NCI-H1417 (cell line): ENCODE data around the gene CSF1.

Experiments used
- DNase-seq, 3 experiments: peaks; one replicate each; lab custom pipeline; 2025; lab: John Stamatoyannopoulos, UW

The CSF1 gene

DNA sequence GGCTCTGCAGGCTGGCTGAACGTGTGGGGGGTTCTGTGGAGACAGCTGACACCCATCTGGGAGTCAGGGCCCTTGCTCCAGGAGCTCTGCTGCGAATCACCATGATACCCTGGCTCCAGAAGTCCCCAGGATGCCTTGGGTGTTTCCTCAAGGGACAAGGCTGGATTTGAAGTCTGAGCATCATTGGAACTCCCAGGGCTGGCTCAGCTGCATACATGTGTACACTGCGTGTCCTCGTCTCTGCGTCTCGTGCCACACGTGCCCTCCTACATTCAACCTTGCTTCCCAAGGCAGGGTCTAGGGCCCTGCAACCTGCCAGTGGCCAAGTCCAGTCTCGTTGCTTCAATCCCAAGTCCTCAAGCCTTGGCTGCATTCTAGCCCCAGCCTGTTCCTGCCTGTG, 11.7 kb downstream of the CSF1 start:
- DNase-seq = no peak

DNA sequence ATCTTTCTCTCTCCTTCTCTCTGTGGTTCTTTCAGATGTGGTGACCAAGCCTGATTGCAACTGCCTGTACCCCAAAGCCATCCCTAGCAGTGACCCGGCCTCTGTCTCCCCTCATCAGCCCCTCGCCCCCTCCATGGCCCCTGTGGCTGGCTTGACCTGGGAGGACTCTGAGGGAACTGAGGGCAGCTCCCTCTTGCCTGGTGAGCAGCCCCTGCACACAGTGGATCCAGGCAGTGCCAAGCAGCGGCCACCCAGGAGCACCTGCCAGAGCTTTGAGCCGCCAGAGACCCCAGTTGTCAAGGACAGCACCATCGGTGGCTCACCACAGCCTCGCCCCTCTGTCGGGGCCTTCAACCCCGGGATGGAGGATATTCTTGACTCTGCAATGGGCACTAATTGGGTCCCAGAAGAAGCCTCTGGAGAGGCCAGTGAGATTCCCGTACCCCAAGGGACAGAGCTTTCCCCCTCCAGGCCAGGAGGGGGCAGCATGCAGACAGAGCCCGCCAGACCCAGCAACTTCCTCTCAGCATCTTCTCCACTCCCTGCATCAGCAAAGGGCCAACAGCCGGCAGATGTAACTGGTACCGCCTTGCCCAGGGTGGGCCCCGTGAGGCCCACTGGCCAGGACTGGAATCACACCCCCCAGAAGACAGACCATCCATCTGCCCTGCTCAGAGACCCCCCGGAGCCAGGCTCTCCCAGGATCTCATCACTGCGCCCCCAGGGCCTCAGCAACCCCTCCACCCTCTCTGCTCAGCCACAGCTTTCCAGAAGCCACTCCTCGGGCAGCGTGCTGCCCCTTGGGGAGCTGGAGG, 12.7 kb downstream of the CSF1 start:
- DNase-seq = no peak

DNA sequence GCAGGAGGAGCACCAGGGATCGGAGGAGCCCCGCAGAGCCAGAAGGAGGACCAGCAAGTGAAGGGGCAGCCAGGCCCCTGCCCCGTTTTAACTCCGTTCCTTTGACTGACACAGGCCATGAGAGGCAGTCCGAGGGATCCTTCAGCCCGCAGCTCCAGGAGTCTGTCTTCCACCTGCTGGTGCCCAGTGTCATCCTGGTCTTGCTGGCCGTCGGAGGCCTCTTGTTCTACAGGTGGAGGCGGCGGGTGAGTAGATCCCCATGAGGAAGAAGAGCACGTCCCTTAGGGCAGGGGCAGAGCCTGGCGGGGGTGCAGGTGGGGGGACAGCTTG, 13.3 kb downstream of the CSF1 start:
- DNase-seq = no peak

DNA sequence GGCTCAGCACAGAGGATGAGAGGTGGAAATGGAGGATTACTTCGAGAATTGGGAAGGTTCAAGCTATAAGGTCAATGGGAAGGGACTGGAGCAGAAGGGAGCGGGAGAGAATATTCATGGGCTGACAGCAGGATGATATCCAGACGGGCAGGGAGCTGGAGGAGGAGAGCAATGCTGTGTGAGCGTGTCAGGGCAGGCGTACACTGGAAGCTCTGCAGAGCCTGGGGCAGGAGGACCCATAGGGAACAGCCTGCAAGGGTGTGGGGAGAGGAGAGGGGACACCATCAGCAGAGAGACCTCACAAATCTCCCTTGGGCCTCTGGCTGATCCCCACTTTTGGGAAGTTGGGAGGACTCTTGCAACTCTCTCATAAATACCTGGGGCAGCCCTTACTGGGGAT, 13.7 kb downstream of the CSF1 start:
- DNase-seq = no peak

DNA sequence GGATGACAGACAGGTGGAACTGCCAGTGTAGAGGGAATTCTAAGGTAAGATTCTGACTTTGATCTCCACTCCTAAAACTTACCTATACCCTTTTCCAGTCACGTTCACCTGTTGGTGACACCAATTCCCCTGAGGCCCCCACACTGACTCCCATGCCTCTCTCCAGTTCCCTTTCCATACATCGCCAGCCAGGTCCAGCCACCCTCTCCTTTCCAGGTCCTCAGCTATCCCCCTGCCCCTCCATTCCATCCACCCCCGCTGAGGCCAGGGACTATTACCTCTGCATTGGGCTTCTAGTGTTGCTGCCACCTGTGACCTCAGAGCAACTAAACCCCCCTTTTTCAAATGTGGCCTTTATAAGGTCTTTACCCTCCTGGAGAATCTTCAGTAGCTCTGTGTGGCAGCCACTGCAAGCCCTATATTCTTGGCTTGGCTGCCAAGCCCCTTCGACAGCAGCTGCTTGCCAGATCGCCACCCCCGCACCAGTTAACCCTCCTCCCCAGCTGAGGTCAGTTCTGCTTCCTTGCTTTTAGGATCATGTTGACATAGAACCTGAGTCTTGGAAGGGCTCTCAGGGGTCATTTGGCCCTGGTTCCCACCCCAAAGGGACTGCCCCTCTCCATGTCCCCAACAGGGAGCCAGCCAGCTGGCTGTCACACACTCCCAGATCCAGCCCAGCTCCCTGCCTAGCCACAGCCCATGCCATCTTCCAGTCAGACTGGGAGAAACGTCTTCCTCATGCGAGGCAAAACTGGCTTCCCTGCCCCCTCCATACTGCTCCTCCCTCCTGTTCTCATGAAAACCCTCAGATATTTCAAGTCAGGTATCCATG, 14.7 kb downstream of the CSF1 start:
- DNase-seq = no peak

DNA sequence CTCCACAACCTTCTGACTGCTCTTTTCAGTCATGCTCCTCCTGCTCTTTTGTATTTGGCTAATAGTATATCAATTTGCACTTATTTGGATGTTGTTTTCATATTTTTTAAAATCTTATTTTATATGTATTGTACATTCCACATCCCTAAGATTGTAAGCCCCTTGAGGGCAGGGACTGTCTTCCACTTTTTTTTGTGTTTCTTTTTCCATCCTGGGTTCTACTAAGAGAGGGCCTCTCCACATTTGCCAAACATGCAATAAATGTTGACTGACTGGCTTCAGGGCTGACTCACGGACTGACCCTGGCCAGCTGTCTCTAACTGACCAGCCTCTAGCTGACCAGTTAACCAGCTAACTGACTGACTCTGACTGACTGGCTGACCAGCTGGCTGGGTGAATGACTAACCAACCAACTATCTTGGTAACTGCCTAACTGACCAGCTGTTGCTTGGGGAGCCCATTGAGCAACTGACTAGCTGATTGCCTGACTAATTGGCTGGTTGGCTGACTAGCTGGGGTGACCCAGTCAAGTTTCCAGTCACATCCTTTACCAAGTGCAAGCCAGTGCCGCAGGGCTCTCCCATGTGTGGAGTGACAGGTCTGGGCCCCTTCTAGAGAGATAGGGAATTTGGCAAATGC, 16.1 kb downstream of the CSF1 start:
- DNase-seq = no peak

DNA sequence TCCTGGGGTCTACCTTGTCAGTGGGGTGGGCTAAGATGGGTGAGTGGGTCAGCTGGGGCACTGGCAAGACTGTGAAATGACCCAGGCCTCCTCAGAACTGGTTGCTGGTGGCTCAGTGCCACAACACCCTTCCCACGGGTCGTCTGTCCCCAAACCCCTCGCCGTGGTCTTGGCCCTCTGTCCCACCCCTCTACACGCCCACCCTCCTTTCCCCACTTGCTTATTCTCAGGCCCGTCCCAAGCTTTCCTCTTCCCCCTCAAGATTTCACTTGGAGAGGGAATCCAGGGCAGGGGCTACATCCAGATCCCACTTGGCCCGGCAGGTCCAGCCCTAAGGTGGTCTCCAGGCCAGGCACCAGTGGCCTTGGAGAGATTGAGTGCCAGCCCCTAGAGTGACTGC, 16.7 kb downstream of the CSF1 start:
- no peak for DNase-seq

DNA sequence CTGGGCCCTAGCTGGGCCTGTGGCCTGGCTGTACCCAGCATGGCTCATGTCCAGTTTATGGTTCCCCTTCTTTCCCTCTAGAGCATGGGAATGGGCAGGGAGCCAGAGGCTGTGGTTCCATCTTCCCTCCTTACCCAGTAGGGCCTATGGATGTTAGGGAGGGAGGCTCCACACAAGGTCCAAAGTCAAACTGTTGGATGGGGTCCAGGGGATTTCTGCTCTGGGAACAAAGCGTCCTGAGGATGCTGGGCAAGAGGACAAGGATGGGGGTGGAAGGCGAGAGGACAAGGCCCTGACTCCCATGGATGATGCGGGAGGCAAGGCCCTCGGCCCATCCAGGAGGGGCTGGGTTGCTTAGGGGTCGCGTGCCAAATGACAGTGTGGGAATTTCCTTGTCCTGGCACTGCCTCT, 17.3 kb downstream of the CSF1 start:
- DNase-seq = no peak

DNA sequence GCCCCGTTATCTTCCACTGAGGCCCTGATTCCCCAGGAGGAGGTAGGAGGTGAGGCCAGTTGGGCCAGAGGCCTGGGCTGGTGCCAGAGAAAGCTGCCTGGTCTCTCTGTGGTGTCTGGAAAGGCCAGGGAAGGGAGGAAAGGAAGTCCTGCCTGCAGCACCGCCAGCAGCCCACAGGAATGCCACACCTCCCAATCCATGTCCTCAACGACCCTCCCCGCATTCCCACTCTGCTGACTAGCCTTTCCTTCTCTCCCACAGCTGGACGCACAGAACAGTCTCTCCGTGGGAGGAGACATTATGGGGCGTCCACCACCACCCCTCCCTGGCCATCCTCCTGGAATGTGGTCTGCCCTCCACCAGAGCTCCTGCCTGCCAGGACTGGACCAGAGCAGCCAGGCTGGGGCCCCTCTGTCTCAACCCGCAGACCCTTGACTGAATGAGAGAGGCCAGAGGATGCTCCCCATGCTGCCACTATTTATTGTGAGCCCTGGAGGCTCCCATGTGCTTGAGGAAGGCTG, 18.0 kb downstream of the CSF1 start:
- DNase-seq = no peak

DNA sequence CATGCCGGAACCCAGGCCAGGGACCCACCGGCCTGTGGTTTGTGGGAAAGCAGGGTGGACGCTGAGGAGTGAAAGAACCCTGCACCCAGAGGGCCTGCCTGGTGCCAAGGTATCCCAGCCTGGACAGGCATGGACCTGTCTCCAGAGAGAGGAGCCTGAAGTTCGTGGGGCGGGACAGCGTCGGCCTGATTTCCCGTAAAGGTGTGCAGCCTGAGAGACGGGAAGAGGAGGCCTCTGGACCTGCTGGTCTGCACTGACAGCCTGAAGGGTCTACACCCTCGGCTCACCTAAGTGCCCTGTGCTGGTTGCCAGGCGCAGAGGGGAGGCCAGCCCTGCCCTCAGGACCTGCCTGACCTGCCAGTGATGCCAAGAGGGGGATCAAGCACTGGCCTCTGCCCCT, 18.5 kb downstream of the CSF1 start:
- no peak for DNase-seq

DNA sequence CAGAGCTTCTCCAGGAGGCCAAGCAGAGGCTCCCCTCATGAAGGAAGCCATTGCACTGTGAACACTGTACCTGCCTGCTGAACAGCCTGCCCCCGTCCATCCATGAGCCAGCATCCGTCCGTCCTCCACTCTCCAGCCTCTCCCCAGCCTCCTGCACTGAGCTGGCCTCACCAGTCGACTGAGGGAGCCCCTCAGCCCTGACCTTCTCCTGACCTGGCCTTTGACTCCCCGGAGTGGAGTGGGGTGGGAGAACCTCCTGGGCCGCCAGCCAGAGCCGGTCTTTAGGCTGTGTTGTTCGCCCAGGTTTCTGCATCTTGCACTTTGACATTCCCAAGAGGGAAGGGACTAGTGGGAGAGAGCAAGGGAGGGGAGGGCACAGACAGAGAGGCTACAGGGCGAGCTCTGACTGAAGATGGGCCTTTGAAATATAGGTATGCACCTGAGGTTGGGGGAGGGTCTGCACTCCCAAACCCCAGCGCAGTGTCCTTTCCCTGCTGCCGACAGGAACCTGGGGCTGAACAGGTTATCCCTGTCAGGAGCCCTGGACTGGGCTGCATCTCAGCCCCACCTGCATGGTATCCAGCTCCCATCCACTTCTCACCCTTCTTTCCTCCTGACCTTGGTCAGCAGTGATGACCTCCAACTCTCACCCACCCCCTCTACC, 19.1 kb downstream of the CSF1 start:
- no peak for DNase-seq

DNA sequence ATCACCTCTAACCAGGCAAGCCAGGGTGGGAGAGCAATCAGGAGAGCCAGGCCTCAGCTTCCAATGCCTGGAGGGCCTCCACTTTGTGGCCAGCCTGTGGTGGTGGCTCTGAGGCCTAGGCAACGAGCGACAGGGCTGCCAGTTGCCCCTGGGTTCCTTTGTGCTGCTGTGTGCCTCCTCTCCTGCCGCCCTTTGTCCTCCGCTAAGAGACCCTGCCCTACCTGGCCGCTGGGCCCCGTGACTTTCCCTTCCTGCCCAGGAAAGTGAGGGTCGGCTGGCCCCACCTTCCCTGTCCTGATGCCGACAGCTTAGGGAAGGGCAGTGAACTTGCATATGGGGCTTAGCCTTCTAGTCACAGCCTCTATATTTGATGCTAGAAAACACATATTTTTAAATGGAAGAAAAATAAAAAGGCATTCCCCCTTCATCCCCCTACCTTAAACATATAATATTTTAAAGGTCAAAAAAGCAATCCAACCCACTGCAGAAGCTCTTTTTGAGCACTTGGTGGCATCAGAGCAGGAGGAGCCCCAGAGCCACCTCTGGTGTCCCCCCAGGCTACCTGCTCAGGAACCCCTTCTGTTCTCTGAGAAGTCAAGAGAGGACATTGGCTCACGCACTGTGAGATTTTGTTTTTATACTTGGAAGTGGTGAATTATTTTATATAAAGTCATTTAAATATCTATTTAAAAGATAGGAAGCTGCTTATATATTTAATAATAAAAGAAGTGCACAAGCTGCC, 19.8 kb downstream of the CSF1 start:
- no peak for DNase-seq

DNA sequence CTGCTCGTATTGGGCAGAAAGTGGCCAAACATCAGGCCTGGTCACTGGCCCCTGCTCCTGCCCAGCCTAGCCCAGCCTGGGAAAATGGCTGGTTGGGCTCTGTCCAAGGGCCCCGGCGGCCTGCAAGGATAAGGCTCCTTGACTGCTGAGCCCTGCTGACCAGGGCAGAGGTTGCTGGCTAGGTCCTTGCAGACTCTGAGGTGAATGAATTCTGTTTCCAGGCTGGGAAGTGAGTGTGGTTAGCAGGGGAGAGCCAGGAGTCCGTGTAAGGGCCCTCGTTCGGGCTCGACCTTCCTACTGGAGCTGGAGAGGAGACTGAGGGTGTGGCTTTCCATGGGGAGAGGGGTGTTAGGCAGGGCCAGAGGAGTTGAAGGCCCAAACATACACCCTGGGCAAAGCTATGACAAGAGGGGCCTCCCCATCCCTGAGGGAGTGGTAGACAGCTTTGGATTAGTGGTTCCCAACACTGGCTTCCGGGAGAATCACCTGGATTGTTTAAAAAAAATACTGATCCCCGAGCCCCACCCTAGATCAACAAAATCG, 20.6 kb downstream of the CSF1 start:
- peak in 1 of 3 experiments; percentile 13 for DNase-seq

DNA sequence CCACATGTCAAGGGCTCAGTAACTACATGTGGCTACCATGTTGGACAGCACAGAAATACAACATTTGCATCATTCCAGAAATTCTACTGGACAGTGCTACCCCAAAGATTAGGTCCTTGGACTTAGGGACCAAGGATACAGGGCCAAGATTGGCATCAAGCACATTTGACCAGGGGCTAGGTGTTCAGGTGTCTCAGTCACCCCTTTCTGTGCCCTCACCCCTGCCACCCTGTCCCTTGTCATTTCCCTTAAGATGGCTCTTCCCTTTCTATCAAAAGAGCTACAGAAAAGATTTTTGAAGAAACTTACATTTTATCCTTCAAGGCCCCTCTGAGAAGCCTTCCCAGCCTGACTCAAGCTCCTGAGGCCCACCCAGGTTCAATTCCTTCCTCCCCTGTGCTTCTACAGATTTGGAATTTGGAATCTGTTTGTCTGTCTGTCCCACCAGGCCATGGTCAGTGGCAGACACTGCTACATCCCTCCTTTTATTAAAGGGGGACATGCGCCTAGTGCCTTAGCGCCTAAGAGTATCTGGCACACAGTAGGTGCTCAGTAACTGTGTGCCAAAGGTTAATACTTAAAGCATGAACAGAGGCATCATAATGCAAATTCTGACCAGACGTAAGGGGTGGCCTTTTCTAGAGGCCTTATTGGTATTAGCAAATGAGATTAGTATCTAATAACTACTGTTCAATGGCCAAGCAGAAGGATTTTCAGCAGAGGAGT, 21.4 kb downstream of the CSF1 start:
- no peak for DNase-seq

DNA sequence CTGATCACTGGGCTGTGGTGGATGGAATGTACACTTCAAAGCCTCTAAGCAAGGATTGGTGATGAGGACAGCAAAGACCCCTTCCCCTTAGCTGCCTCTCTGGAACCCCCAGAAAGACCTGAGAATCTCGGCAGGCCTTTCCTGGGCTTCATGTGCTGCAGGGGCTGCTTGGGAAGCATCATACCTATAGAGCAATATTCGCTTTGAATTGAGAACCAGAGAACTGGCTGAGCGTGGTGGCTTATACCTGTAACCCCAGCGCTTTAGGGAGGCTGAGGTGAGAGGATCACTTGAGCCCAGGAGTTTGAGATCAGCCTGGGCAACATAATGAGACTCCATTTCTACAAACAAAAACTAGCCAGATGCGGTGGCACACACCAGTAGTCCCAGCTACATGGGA, 22.0 kb downstream of the CSF1 start:
- DNase-seq = no peak

DNA sequence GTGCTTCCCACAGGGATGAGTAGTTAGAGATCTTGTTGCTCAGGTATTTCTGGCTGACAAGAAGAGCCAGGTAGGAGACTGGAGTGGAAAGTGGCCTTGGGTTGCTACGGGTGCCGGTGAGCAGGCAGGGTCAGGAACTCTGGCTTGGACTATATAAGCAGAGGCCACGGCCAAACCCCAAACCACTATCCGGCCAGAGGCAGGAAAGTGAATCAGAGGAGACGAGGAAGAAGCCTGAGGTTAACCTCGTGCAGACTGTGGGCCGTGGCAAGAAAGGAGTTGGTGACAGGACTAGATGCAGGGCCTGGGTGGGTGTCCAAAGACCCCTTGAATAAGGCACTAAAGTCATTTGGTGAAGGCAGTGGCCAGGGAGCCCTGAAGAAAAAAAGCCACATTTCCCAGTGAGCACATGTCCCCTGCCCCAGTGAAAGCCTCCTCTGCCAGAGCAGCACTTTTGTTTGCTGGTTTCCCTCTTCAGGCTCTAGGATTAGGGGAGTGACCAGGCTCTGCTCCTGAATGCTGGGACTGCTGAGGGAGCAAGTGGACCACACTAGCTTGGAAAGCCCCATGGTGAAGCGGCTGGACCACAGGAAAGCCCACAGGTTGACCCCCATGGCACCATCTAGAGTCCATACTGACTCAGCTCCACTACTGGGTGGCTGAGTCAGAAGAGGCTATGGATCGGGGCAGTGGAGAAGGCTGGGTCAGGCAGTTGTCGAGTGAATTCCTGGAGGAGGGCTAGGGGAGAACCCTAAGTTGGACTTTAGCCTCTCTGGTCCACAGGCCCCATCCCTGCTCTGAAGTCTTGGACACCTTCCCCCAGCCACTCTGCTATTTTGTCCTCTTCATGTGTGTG, 23.4 kb downstream of the CSF1 start:
- no peak for DNase-seq

DNA sequence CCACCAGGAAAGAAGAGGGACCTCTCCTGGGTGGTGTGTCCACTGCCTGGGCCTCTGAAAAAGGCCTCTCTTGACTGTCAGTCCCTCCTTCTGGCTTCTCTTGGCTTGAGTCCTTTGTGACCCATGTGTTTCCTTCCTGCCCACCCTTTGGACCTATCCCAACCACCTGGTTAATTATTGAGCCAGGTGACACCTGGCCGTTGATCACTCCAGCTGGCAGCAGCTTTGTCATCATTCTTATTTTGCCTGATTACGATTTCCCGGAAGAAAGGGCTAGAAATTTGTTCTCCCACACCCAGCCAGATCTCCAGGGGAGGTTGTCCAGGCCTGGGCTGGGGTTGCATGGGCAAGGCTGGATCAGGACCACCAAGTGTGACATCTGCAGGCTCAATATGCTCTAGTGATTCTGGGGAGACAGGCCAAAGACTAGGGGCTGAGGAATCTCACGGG, 24.8 kb downstream of the CSF1 start:
- peak in 2 of 3 experiments; percentile 17 to 62 for DNase-seq

DNA sequence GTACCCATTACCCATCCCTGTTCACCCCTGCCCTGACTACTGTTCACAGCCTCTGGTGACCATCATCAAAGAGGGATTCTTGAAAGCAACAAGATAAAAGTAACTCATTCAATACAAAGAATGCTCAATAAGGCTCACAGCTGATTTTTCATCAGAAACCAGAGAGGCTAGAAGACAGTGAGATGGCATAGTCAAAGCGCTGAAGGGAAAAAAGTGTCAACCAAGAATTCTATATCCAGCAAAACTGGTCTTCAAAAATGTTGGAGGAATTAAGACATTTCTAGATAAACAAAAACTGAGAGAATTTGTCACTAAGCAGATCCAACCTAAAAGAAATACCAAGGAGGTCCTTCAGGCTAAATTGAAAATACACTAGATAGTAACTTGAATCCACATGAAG, 27.1 kb downstream of the CSF1 start:
- DNase-seq = no peak

DNA sequence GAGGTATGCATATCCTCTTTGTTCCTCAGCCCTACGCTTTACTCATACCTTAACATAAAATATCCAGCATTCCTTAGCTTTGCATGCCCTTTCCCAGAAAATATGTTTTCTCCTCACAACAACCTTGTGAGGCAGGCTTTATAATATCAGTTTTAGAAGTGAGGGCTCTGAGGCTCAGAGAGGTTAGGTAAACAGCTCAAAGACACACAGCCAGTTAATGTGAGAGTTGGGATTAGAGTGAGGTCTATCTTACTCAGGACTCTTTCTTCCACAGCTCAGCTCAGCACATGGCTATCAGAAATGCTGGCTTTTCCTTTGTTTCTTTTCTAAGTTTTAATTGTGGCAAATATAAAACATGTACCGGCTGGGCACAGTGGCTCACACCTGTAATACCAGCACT, 27.9 kb downstream of the CSF1 start:
- DNase-seq = no peak

DNA sequence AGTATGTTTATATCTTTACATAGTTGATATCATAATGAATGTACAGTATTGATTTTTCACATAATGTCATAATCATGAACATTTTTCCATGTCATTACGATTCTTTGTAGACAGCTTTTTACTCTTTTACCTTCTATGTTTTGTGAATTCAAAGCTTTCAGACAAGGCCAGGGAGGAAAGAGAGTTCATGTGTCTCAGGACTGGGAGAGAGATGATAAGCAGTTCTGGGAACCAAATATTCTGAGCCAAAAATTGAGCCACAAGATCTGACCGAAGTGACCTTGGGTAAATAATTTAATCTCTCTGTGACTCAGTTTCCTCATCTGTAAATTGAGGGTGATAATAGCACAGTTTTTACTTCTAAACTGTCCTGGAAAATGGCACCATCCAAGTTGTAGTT, 31.8 kb downstream of the CSF1 start:
- DNase-seq = no peak
